Ammon's horn (tissue), 1 donor: Measurements from ENCODE around the gene ZNF532.

Experiments
- DNase-seq: peaks from one replicate; pipeline ENCODE4 v3.0.0-alpha.2; 2016; ENCODE audit warnings: low spot score

The ZNF532 gene

GRCh38 chr18:58941426-58942099 lies 76.9 kb downstream of the ZNF532 start:
- no peak for DNase-seq

DNA sequence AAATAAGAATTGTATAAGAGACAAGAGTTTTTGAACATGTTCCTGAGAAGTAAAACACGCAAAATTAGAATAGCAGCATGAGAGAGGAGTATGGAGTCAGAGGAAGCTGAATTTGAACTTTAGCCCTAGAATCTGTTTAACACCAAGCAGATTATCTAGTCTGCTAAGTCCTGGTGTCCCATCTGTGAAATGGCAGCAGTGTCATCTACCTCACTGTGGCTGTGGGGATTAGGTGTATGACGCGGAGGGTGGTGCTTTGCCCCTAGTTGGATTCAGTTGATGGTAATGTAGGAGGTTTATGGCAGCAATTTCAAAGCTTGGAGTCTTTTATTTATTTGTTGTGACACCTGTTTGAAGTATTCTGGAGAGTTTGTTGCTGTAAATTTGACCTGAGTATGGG lies 79.2 kb downstream of the ZNF532 start:
- no peak for DNase-seq

- no peak for DNase-seq
These were observed 82.6 kb downstream of the ZNF532 start for GRCh38 chr18:58947136-58947732.

DNA sequence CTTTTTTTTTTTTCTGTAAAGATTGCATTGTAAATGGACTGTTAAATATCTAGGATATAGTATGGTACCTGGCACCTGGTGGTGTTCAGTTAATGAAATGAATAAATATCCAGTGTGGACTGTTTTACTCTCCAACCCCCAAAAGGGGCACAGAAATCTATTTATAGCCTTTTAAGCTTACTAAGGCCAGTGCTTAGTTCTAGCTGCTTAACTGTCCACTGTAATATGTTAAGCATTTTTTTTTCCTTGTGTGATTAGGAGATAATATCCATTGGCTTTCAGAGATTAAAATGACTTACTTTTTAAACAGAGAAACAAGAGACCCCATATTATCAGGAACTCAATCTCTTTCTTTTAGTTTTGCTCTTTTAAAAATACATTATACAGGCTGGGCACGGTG lies 84.4 kb downstream of the ZNF532 start:
- no peak for DNase-seq

DNA sequence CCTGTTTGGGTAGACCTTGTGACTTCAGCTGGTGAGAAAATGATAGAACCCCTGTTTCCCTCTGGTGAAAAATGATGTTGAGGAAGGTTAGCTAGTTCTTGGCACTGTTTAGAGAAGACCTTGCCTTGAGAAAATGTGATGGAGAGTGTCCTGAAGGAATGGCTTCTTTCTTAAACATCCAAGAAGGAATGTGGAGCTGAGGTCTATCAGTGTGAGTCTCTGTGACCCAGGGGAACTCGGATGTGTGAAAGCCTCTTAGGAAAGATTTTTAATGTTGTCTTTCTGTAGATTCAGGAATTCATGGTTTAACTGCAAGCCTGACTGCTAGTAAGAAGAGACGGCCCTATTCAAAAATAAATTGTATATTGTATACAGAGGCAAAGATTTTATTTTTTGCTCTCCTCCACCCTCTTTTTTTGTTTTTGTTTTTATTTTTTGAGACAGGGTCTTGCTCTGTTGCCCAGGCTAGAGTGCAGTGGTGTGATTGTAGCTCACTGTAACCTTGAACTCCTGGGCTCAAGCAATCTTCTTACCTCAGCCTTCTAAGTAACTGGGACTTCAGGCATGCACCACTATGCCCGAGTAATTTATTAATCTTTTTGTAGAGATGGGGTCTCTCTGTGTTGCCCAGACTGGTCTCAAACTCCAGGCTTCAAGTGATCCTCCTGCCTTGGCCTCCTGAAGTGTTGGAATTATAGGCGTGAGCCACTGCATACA lies 87.5 kb downstream of the ZNF532 start:
- no peak for DNase-seq

DNA sequence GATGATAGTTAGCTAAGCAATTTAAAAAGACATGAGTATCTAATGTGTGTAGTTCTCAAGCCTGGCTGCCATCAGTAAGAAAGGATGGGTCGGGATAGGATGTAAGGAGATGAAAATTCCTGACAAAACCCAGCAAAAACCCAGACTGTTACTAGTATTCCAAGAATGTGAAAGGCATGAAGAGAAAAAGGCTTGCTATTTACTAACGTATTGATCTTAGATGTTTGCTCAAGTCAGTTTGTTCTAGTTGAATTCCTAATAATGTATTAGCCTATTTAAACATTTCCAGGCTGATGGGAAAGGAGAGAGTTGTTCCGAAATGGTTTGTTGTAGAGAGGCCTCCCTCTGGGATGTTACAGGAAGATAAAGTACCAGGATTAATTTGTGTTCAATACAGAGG lies 88.2 kb downstream of the ZNF532 start:
- no peak for DNase-seq

DNA sequence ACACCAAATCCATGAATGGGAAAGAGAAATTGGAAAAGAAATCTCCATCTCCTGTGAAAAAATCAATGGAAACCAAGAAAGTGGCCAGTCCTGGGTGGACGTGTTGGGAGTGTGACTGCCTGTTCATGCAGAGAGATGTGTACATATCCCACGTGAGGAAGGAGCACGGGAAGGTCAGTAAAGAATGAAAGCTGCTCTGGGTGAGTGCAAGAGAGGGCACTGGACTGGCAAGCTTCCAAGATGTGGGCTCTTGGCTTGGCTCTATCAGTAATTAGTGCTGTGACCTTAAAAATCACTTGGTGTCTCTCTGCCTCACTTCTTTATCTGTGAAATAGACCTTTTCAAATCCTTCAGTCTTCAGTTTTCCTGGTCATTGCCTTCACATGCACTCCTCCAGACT lies 89.0 kb downstream of the ZNF532 start:
- no peak for DNase-seq

DNA sequence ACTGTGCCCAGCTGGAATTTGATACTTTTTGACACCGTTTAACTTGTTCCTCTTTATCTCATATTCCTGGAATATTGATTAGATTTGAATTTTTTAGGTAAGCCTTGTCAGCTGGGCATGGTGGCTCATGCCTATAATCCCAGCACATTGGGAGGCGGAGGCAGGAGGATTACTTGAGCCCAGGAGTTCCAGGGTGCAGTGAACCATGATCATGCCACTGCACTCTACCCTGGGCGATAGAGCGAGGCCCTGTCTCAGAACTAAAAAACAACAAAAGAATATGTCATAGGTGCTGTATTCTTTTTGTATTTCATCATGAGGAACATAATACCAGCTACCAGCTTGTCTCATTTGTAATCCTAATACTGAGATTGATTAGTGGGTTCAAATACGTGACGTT lies 90.3 kb downstream of the ZNF532 start:
- no peak for DNase-seq

GRCh38 chr18:58955738-58956137 lies 91.1 kb downstream of the ZNF532 start:
- no peak for DNase-seq

GRCh38 chr18:58958628-58959027 lies 94.0 kb downstream of the ZNF532 start:
- DNase-seq: no peak

DNA sequence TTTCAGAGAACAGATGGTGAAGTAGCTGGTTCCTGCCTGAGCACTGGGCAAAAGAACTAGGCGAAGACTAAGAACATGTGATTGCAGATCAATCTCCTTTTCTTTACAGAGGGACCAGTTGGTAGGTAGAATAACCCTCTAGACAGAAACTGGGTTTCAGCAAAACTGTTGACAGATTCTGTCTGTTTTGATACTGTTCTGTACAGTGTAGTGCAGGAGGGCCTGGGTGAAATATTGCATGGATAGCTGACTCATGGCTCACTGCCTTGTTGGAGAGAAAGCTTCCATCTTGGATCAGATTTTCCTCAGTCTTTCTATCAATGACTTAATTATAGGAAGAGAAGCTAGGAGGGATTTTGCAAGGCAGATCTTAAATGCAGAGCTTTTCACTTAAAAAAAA lies 95.8 kb downstream of the ZNF532 start:
- DNase-seq: no peak

GRCh38 chr18:58960946-58961722 lies 96.5 kb downstream of the ZNF532 start:
- no peak for DNase-seq

DNA sequence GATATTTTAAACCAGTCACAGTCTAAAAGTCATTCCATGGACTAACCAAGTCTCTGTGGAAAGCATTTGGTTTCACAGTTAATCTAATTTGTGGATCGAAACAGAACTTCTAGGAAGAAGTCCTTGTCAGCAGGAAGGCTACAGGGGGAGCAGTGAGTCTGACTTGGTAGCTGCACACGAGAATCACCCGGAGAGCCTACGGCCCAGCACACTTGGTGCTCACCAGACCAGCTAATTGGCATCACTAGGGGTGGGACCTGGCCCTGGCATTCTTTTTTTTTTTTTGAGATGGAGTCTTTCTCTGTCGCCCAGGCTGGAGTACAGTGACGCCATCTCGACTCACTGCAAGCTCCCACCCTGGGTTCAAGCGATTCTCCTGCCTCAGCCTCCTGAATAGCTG lies 97.7 kb downstream of the ZNF532 start:
- no peak for DNase-seq

GRCh38 chr18:58965291-58966004 lies 100.8 kb downstream of the ZNF532 start:
- DNase-seq: no peak

DNA sequence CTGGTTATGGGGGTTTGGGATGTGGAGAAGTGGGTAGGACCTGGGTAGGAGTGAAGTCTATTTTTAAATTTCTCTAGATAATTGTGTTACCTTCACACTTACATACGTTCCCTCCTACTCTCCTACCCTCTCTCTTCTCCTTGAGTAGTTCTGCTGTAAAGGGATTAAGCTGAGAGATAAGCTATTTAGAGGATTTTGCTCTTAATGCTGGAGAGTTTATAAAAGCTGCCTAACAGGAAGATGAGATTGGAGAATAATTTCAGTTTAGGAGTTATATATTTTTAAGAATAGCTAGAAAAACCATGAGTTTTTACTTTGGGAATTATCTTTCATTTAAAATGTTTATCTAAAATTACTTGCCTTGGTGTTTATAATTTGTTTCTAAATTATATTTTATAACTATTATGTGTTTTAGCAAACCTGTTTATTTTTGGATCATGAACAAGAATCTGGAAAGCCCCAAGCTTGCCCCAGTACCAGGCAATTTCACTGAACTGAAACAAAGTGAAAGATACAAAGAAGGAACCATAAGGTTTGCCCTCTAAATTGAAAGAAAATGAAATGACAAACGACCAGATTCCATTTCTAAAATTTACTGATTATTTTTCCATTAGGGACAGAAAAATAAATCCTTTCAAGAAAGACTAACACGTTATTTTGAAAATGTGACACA lies 101.5 kb downstream of the ZNF532 start:
- no peak for DNase-seq

DNA sequence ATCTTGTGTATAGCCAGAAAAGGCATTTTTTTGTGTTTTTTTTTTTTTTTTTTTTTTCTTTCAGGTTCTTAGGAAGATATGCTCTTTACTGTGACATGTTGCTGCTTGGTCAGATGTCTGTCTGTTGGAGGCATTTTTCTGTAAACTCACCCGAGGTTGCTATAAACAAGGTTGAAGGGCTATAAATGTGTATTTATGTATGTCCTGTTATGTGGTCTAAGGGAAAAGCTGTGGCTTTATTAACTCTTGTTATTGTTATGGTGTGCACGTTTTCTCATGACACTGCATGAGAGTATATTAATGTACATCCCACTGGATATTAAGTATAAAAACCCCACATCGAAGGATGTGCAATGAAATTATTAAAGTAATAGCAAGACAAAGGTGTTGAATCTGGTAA lies 102.0 kb downstream of the ZNF532 start:
- no peak for DNase-seq

- peak; percentile 38 for DNase-seq
These were observed 103.1 kb downstream of the ZNF532 start for GRCh38 chr18:58967751-58968254.

DNA sequence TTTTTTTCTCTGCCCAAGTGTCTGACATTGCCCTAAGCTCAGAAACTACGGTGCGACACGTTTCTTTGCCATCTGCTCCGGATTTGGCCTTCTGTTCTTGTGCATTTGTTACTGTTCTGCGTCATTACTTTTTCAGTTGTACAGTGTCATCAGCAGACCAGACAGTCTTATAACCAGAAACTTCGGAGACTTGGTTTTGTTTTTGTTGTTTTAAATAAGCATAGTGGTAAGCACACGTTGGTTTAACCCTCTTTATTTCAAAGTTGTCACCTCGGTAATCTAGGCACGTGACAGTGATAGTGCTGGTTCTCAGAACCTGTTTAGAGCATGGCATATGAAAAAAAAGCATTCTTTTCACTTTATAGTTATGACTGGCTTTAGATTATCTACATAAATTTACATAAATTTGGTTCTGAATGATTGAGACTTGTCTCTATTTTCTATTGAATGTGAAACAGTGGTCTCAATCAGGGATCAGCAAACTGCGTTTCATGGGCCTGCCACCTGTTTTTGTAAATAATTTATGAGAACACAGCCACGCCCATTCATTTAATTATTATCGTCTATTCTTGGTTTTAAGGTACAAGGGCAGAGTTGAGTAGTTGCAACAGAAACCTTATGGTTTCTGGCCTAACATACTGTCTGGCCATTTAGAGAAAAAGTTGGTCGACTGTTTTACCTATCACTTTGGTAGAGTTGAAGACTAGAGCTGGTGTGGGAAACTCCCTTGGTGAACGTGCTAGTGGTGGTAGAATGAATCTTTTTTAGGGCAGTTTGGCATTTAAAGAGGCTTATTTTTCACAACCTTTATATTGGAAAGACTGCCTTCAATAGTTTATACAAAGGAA lies 106.5 kb downstream of the ZNF532 start:
- no peak for DNase-seq

- no peak for DNase-seq
These were observed 110.6 kb downstream of the ZNF532 start for GRCh38 chr18:58975296-58975695.

- DNase-seq: no peak
These were observed 111.1 kb downstream of the ZNF532 start for GRCh38 chr18:58975781-58976180.
